ENCODE measurements around the gene SPHK1.
A peak's percentile ranks its signal among the peaks of the same experiment; 100 is the strongest.
"Not testable (repeated sequence)": the region's sequence is repeated elsewhere in the genome, so short reads cannot be mapped to it uniquely, and the experiment has no call there.

The SPHK1 gene, protein sequence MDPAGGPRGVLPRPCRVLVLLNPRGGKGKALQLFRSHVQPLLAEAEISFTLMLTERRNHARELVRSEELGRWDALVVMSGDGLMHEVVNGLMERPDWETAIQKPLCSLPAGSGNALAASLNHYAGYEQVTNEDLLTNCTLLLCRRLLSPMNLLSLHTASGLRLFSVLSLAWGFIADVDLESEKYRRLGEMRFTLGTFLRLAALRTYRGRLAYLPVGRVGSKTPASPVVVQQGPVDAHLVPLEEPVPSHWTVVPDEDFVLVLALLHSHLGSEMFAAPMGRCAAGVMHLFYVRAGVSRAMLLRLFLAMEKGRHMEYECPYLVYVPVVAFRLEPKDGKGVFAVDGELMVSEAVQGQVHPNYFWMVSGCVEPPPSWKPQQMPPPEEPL

DNA sequence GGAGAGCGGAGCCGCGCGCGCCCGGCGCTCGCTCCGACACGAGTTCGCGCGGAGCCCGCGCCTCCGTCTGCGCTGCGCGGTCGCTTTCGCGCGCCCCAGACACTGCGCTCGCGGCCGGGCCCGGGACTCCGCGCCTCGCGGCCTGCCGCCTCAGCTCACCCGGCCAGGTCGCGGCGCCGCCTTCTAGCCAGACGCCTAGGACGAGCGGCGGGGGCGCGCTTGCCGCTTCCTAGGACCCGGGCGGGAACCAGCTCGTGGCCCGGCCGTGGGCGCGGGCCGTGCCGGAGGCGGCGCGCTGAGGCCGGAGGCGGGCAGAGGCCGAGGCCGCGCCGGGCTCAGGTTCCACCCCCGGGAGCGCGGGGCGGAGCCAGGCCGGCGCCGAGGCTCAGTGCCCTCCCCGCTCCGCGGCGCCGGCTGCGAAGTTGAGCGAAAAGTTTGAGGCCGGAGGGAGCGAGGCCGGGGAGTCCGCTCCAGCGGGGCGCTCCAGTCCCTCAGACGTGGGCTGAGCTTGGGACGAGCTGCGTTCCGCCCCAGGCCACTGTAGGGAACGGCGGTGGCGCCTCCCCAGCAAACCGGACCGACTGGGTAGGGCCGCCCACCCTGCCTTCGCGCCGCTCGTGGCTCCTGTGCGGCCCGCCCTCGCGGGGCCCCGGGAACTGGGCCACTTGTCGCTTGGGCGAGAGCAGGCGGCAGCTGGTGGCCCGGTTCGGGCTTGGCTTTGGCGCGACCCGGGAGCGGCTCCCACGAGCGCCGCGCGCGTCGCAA is at the start of gene SPHK1:
TSS of gene SPHK1 (plus strand) at position 388 of the 765 bp plus-strand sequence. CDS start 1,036 bp downstream, outside the sequence.
- Mint-ChIP-seq H3K27me3 (peaks cover 1% of the 10 kb centered on the region), H3K36me3 (no peaks in the 10 kb centered on the region)

DNA sequence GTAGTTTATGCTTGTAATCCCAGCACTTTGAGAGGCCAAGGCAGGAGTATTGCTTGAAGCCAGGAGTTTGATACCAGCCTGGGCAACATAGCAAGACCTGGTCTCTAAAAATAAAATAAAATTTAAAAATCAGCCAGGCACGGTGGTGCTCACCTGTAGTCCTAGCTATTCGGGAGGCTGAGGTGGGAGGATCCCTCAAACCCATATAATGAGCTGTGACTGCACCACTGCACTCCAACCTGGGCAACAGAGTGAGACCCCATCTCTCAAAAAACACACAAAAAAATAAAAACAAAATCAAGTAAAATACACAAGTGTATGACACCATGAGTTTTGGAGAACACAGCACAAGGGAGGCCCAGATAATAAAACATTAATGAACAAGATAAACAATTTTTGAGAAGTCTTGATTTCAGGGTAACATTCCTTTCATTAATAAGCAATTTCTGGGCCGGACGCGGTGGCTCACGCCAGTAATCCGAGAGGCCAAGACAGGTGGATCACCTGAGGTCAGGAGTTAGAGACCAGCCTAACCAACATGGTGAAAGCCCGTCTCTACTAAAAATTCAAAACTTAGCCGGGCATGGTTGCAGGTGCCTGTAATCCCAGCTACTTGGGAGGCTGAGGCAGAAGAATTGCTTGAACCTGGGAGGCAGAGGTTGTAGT is 48.6 kb upstream of the SPHK1 start:
- H3K27ac Mint-ChIP-seq, result no peak overlapping the region
- DNase-seq (ENCODE audit: low spot score in 2 of 2), result no peak
- no peaks in the 10 kb centered on the region for H3K9me3 Mint-ChIP-seq
- H3K4me3 Mint-ChIP-seq, result no peak overlapping the region
- peaks cover 2% of the 10 kb centered on the region for H3K36me3 Mint-ChIP-seq
- H3K4me1 Mint-ChIP-seq, result peaks cover 2% of the 10 kb centered on the region
- no peak for ATAC-seq (ENCODE audit: low read depth)
- H3K27me3 Mint-ChIP-seq, result no peaks in the 10 kb centered on the region

More for the DNA sequence above, at the start of gene SPHK1:
- H3K4me1 Mint-ChIP-seq, result peaks cover 12% of the 10 kb centered on the region
- no peak within 1 kb of the TSS for H3K27ac Mint-ChIP-seq
- H3K9me3 Mint-ChIP-seq, result no peaks in the 10 kb centered on the region
- peak within 1 kb of the TSS; percentile 94 for H3K4me3 Mint-ChIP-seq
- DNase-seq (ENCODE audit: low spot score in 2 of 2) (peak; percentile 51 to 71), ATAC-seq (ENCODE audit: low read depth) (peak; percentile 64)

DNA sequence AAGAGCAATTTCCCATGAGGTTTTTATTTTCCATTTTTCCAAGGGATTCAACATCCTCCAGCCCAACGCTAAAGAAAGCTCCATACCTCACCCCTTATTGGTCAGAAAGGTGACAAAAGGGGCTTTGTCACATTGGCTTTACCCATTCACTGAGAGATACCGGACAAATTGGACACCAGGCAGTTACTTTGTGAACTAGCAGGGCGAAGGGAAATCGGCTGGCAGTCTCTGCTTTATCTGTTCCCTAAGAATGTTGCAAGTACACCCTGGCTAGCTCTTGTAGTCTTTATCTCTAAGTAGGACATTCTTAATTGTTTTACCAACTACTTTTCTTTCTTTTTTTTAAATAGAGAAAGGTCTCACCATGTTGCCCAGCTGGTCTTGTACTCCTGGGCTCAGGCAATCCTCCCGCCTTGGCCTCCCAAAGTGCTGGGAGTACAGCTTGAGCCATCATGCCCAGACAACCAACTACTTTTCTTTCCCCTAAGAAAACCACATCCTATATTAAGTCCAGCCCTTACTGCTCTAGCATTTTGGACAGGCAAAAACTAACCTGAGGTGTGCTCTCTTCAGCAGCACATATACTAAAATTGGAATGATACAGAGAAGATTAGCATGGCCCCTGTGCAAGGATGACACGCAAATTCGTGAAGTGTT is 47.5 kb upstream of the SPHK1 start:
- ATAC-seq (ENCODE audit: low read depth), result no peak
- Mint-ChIP-seq H3K36me3 (peaks cover 3% of the 10 kb centered on the region), H3K9me3 (no peaks in the 10 kb centered on the region), H3K27me3 (no peaks in the 10 kb centered on the region), H3K4me3 (no peak overlapping the region), H3K27ac (no peak overlapping the region), H3K4me1 (peaks cover 2% of the 10 kb centered on the region)
- no peak for DNase-seq (ENCODE audit: low spot score in 2 of 2)

DNA sequence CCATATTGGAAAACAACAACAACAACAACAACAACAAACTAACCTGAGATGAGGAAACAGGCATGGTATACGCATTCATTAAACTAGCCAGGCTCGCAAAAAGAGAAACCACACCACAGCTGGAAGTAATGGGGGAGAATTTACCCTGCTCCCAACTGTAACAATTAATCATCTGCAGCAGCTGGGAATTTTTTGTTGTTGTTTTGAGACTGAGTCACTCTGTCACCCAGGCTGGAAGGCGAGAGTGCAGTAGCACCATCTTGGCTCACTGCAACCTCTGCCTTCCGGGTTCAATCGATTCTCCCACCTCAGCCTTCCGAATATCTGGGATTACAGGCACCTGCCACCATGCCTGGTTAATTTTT is 47.0 kb upstream of the SPHK1 start:
- Mint-ChIP-seq H3K9me3 (no peaks in the 10 kb centered on the region), H3K4me1 (peaks cover 5% of the 10 kb centered on the region), H3K36me3 (peaks cover 7% of the 10 kb centered on the region), H3K27me3 (no peaks in the 10 kb centered on the region), H3K4me3 (no peak overlapping the region), H3K27ac (no peak overlapping the region)
- no peak for DNase-seq (ENCODE audit: low spot score in 2 of 2)
- ATAC-seq (ENCODE audit: low read depth), result no peak

DNA sequence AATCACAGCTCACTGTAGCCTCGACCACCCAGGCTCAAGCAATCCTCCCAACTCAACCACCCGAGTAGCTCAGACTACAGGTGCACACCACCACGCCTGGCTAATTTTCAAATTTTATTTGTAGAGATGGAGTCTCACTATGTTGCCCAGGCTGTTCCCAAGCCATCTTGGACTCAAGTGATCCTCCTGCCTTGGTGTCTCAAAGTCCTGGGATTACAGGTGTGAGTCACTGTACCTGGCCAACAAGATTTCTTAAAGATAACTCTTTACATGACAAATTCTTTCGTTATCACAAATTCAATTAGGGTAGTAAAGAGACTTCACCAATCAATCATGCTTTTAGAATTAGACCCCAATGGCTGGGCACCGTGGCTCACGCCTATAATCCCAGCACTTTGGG is 43.1 kb upstream of the SPHK1 start:
- Mint-ChIP-seq H3K9me3 (no peaks in the 10 kb centered on the region), H3K4me1 (peaks cover 5% of the 10 kb centered on the region), H3K27ac (no peak overlapping the region)

DNA sequence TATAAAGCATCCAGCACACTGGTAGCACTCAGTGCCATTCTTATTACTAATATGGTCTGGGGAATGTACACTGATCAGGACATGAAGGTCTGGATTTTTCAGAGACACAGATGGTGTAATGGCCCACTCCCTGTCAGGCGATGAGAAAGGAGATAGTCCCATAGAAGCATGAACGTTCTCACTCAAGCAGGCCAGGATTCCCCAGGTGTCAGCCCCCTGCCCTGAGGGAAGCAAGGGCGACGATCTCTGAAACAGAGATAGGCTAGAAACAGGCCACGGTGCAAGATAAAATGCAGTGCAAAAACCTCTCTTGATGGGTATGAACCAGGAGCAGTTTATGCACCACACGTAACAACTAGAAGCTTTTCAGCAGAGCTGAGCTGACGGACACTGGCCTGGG is 41.3 kb upstream of the SPHK1 start:
- peaks cover 3% of the 10 kb centered on the region for H3K4me1 Mint-ChIP-seq
- ATAC-seq (ENCODE audit: low read depth) (no peak), DNase-seq (ENCODE audit: low spot score in 2 of 2) (no peak)
- H3K9me3 Mint-ChIP-seq, result no peaks in the 10 kb centered on the region
- no peak overlapping the region for H3K4me3 Mint-ChIP-seq
- H3K27ac Mint-ChIP-seq, result no peak overlapping the region
- H3K27me3 Mint-ChIP-seq, result no peaks in the 10 kb centered on the region
- H3K36me3 Mint-ChIP-seq, result peaks cover 26% of the 10 kb centered on the region

More for the DNA sequence above, 43.1 kb upstream of the SPHK1 start:
- H3K27me3 Mint-ChIP-seq, result no peaks in the 10 kb centered on the region
- H3K4me3 Mint-ChIP-seq, result no peak overlapping the region
- DNase-seq (ENCODE audit: low spot score in 2 of 2), result no peak
- peaks cover 14% of the 10 kb centered on the region for H3K36me3 Mint-ChIP-seq
- no peak for ATAC-seq (ENCODE audit: low read depth)

DNA sequence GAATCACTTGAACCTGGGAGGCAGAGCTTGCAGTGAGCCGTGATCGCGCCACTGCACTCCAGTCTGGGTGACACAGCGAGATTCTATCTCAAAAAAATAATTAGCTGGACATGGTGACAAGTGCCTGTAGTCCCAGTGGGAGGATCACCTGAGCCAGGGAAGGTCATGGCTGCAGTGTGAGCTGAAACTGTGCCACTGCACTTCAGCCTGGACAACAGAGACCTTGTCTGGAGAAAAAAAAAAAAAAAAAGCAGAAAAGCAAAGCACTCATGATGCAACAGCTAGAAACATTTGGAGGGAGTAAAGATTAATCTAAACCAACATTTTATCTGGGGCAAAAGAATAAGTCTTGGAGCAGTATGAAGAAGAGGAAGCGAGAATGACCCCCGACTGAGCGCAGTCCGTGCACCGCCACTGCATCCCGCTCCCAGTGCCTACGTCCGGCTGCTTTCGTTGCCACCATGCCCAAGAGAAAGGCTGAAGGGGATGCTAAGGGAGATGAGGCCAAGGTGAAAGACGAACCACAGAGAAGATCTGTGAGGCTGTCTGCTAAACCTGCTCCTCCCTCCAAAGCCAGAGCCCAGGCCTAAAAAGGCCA is 38.9 kb upstream of the SPHK1 start:
- ATAC-seq (ENCODE audit: low read depth) (no peak), DNase-seq (ENCODE audit: low spot score in 2 of 2) (no peak)
- peaks cover 3% of the 10 kb centered on the region for H3K4me1 Mint-ChIP-seq
- no peak overlapping the region for H3K4me3 Mint-ChIP-seq
- H3K27me3 Mint-ChIP-seq, result no peaks in the 10 kb centered on the region
- no peaks in the 10 kb centered on the region for H3K9me3 Mint-ChIP-seq
- peaks cover 24% of the 10 kb centered on the region for H3K36me3 Mint-ChIP-seq
- no peak overlapping the region for H3K27ac Mint-ChIP-seq

DNA sequence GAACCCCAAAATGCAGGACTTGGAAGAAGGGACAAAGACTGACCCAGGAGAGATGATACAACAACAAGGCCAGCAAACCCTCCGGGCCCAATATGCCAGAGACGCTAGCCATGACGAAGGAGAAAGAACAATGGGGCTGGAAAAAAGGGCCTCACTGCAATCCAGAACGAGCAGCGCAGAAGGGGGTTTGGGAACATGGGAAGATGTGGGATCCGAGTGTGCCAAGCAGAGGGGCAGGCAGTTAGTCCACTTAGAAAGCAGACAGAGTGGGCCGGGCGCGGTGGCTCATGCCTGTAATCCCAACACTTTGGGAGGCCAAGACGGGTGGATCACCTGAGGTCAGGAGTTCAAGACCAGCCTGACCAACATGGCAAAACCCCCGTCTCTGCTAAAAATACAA is 37.5 kb upstream of the SPHK1 start:
- DNase-seq (ENCODE audit: low spot score in 2 of 2); H3K4me1 Mint-ChIP-seq; H3K27ac Mint-ChIP-seq; H3K27me3 Mint-ChIP-seq; H3K4me3 Mint-ChIP-seq; ATAC-seq (ENCODE audit: low read depth); H3K9me3 Mint-ChIP-seq: not testable (repeated sequence)
- peaks cover 22% of the 10 kb centered on the region for H3K36me3 Mint-ChIP-seq

DNA sequence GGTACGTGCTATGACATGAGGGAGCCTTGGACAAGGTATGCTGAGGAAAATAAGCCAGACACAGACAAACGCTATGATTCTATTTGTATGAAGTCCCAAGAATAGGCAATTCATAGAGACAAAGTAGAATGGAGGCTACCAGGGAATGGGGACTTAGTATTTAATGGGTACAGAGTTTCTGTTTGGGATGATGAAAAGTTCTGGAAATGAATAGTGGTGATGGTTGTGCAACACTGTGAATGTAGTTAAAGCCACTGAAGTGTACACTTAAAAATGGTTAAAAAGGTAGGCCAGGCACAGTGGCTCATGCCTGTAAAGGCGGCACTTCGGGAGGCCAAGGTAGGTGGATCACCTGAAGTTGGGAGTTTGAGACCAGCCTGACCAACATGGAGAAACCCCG is 33.9 kb upstream of the SPHK1 start:
- no peak overlapping the region for H3K4me3 Mint-ChIP-seq

DNA sequence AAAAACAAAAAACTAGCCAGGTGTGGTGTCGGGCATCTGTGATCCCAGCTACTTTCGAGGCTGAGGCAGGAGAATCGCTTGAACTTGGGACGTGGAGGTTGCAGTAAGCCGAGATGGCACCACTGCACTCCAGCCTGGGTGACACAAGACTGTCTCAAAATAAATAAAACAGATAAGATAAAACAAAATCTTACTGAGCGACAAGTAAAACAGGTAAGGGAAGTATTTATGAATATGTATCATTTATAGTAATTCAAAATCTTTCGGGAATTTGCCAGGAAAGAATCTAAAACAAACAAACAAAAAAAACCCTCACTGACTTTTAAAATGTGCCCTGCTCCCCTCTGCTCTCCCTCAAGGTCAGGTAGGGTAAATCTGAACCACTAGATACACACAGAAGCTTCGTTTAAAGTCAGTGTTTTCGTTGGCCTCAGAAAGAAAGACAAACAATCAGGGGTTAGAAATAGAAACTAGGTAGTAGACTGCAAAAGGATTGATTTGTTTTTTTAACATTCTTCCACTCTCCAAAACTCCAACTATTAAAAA is 32.8 kb upstream of the SPHK1 start:
- H3K27me3 Mint-ChIP-seq, result no peaks in the 10 kb centered on the region
- DNase-seq (ENCODE audit: low spot score in 2 of 2), result no peak
- peaks cover 9% of the 10 kb centered on the region for H3K36me3 Mint-ChIP-seq
- H3K9me3 Mint-ChIP-seq, result no peaks in the 10 kb centered on the region
- no peak for ATAC-seq (ENCODE audit: low read depth)
- peaks cover 13% of the 10 kb centered on the region for H3K4me1 Mint-ChIP-seq
- no peak overlapping the region for H3K4me3 Mint-ChIP-seq
- H3K27ac Mint-ChIP-seq, result no peak overlapping the region

More for the DNA sequence above, 33.9 kb upstream of the SPHK1 start:
- Mint-ChIP-seq H3K27me3 (no peaks in the 10 kb centered on the region), H3K27ac (no peak overlapping the region), H3K9me3 (no peaks in the 10 kb centered on the region), H3K36me3 (peaks cover 17% of the 10 kb centered on the region), H3K4me1 (peaks cover 13% of the 10 kb centered on the region)
- ATAC-seq (ENCODE audit: low read depth), result no peak
- no peak for DNase-seq (ENCODE audit: low spot score in 2 of 2)

DNA sequence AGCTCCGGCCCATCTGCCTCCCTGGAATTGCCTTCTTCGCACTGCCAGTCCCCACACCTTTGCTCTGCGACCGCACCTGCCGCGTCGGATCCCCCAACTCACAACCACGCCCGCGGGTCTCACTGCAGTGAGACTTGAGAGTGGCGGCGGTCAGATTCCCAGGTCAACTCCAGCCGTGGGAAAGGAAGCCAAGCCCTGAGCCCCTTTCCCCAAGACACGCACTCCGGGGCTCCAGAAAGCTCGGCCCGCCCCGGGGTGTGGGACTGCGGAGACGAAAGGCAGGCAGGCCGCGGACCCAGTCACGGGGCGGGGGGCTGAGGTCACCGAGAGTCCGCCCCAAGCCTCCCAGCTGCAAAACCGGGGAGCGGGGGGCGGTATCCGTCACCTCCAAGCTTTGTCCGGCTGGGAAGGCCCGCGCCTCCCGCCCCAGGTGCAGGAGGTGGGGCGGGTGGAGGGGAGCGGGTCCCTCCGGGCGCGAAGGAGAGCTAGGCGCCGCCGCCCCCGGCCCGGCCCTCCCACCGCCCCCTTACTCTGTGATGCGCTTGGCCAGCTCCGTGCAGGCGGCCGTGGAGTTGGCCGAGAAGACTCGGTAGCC is 31.3 kb upstream of the SPHK1 start:
- H3K4me1 Mint-ChIP-seq, result peaks cover 17% of the 10 kb centered on the region
- H3K36me3 Mint-ChIP-seq, result no peaks in the 10 kb centered on the region
- peak; percentile 0 for ATAC-seq (ENCODE audit: low read depth)
- peak overlapping the region; percentile 94 for H3K4me3 Mint-ChIP-seq
- DNase-seq (ENCODE audit: low spot score in 2 of 2), result peak in 1 of 2 donors; percentile 27
- H3K27me3 Mint-ChIP-seq, result no peaks in the 10 kb centered on the region
- H3K27ac Mint-ChIP-seq, result peak overlapping the region; percentile 88
- H3K9me3 Mint-ChIP-seq, result no peaks in the 10 kb centered on the region

DNA sequence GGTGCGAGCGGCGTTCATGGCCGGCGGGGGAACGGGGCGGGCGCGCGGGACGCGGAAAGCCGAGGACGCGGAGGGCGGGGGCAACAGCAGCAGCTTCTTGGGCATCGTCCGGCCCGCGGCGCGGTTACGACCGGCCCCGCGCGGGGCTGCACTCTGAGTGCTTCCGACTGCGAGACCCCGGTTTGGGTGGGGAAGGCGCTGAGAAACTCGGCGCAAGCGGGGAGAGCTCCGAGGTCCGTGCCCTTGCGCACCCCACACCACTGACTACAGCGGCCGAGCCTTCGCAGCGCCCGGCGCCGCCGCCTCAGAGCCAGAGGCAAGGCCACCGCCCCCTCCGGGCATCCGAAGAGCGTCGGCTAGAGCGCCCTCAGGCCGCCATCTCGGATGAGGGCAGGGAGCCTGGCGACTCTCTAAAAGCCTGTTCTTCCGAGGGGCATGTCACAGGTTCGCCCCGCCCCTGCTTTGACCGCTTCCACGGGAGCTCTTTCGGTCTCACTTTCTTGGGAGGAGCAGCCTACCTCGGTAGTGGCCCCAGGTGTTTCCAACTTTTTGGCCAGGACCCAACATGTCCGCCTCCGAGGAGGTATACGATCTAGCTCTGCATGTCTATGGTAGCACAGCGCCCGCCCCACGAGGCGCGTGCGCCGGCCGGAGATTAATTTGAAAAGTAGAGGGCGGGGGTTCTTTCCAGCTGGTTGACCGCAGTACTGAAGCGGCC is 30.7 kb upstream of the SPHK1 start, which contains the start of gene PRPSAP1:
TSS of gene PRPSAP1 (minus strand) at position 318 of the 718 bp plus-strand sequence. CDS start at position 105, 213 bp downstream.
- Mint-ChIP-seq H3K27me3 (no peaks in the 10 kb centered on the region), H3K4me3 (peak within 1 kb of the TSS; percentile 94), H3K36me3 (no peaks in the 10 kb centered on the region), H3K9me3 (no peaks in the 10 kb centered on the region), H3K4me1 (peaks cover 17% of the 10 kb centered on the region), H3K27ac (peak within 1 kb of the TSS; percentile 88)
- ATAC-seq (ENCODE audit: low read depth) (peak; percentile 92), DNase-seq (ENCODE audit: low spot score in 2 of 2) (peak; percentile 83 to 92)

Measured in memory B cell (primary cell).